GM18909 (cell line): ENCODE measurements around the gene DNAH2.

Experiments
- ATAC-seq: cut with Tn5 transposase; IDR thresholded peaks from one replicate; pipeline ENCODE4 v1.9.1; 2021; ENCODE audit warnings: mild to moderate bottlenecking; ENCODE audit not compliant: unreplicated experiment, poor library complexity

The DNAH2 gene

GRCh38 chr17:7720125-7720524, 2.6 kb downstream of the DNAH2 start:
- ATAC-seq: no peak

- ATAC-seq: no peak
These were observed 4.1 kb downstream of the DNAH2 start for GRCh38 chr17:7721612-7722011.

GRCh38 chr17:7727886-7728285, 10.3 kb downstream of the DNAH2 start:
- no peak for ATAC-seq

- ATAC-seq: no peak
These were observed 12.3 kb downstream of the DNAH2 start for GRCh38 chr17:7729816-7730215.

- ATAC-seq: no peak
These were observed 15.5 kb downstream of the DNAH2 start for GRCh38 chr17:7732981-7733539.

GRCh38 chr17:7737601-7738000, 20.1 kb downstream of the DNAH2 start:
- no peak for ATAC-seq

- no peak for ATAC-seq
These were observed 22.2 kb downstream of the DNAH2 start for GRCh38 chr17:7739746-7740145.

- no peak for ATAC-seq
These were observed 23.0 kb downstream of the DNAH2 start for GRCh38 chr17:7740481-7741001.

GRCh38 chr17:7742729-7743128, 25.2 kb downstream of the DNAH2 start:
- ATAC-seq: no peak

GRCh38 chr17:7744416-7744815, 26.9 kb downstream of the DNAH2 start:
- ATAC-seq: no peak

- ATAC-seq: no peak
These were observed 28.4 kb downstream of the DNAH2 start for GRCh38 chr17:7745748-7746470.

GRCh38 chr17:7747635-7748071, 30.1 kb downstream of the DNAH2 start:
- ATAC-seq: no peak

GRCh38 chr17:7748076-7748775, 30.7 kb downstream of the DNAH2 start:
- no peak for ATAC-seq

GRCh38 chr17:7750321-7750821, 32.8 kb downstream of the DNAH2 start:
- no peak for ATAC-seq

GRCh38 chr17:7754656-7755055, 37.1 kb downstream of the DNAH2 start:
- no peak for ATAC-seq

GRCh38 chr17:7755095-7755890, 37.7 kb downstream of the DNAH2 start:
- ATAC-seq: no peak

GRCh38 chr17:7756968-7757367, 39.4 kb downstream of the DNAH2 start:
- no peak for ATAC-seq

GRCh38 chr17:7763919-7764318, 46.4 kb downstream of the DNAH2 start:
- ATAC-seq: no peak

- no peak for ATAC-seq
These were observed 49.5 kb downstream of the DNAH2 start for GRCh38 chr17:7767004-7767403.

GRCh38 chr17:7767405-7768021, 50.0 kb downstream of the DNAH2 start:
- ATAC-seq: no peak
